Measurements from ENCODE around the gene FRYL.
"Not testable (repeated sequence)": the region's sequence is repeated elsewhere in the genome, so short reads cannot be mapped to it uniquely, and the experiment has no call there.

Gene FRYL

DNA sequence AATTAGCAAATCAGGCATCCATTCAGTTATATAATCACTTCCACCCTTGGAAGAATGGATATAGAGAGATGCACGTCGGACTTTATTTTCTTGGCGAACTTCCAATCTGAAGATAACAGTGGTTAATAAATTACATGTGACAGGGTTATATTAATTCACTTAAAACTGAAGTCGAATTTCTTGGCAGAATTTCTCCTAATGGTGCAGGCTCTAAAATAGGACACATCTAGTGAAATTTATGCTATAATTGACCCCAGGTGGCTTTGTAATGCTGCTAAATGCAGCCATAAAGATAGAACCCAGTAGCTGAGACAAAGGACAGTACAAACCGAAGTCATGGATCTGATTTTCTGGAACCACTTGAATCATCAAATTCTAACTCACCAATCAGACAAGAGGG, 317.7 kb downstream of the FRYL start:
- TF ChIP-seq, protein P1, sequence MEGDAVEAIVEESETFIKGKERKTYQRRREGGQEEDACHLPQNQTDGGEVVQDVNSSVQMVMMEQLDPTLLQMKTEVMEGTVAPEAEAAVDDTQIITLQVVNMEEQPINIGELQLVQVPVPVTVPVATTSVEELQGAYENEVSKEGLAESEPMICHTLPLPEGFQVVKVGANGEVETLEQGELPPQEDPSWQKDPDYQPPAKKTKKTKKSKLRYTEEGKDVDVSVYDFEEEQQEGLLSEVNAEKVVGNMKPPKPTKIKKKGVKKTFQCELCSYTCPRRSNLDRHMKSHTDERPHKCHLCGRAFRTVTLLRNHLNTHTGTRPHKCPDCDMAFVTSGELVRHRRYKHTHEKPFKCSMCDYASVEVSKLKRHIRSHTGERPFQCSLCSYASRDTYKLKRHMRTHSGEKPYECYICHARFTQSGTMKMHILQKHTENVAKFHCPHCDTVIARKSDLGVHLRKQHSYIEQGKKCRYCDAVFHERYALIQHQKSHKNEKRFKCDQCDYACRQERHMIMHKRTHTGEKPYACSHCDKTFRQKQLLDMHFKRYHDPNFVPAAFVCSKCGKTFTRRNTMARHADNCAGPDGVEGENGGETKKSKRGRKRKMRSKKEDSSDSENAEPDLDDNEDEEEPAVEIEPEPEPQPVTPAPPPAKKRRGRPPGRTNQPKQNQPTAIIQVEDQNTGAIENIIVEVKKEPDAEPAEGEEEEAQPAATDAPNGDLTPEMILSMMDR (conservative IDR thresholded peaks at IDR 0.05), result no peak
- H3K27ac ChIP-seq, result no peak overlapping the region

DNA sequence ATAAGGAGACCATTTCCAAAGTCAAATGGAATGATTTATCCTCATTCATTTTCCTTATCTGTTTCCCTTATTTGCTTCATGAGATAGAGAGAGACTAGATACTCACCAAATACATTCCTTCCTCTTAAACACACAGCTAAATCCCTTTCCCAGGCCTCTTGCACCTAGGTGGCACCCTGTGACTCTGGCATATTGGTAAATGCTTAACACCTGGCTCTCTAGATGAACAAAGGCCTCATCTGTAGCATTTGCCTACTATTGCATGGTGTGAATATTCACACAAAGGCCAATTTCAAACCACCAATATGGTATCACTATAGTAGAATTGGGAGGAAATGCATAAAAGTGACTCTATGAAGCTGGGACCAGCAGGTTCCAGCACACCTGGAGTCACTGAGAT, 319.1 kb downstream of the FRYL start:
- H3K27ac ChIP-seq, result no peak overlapping the region
- TF ChIP-seq, protein P1 (conservative IDR thresholded peaks at IDR 0.05), result no peak

DNA sequence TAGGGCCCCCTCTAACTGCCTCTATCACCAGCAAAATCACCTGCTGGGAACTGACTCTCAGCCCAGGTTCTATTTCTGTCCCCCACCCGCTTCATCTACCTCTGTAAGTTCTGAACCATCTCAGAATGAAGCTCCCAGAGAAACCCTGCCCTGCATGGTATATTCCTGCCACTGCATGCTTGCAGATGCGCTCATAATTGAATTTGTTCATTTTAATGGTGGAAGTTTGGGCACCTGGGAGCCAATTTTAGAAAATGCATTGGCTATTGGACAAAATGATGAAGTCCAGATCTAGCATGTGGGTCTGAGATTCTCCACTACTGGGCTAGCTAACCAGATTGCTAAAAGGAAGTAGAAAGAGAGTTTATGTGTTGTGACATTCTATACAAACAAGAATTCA, 325.5 kb downstream of the FRYL start:
- H3K27ac ChIP-seq, result no peak overlapping the region
- TF ChIP-seq, protein P1 (conservative IDR thresholded peaks at IDR 0.05), result no peak

DNA sequence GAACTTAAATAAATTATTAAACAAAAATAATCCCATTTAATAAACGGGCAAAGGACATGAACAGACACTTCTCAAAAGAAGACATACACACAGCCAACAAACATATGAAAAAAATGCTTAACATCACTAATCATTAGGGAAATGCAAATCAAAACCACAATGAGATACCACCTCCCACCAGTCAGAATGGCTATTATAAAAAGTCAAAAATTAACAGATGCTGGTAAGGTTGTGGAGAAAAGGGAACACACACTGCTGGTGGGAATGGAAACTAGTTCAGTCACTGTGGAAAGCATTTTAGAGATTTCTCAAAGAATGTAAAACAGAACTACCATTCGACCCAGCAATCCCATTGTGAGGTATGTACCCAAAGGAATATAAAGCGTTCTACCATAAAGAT, 328.4 kb downstream of the FRYL start:
- not testable (repeated sequence) for H3K27ac ChIP-seq

DNA sequence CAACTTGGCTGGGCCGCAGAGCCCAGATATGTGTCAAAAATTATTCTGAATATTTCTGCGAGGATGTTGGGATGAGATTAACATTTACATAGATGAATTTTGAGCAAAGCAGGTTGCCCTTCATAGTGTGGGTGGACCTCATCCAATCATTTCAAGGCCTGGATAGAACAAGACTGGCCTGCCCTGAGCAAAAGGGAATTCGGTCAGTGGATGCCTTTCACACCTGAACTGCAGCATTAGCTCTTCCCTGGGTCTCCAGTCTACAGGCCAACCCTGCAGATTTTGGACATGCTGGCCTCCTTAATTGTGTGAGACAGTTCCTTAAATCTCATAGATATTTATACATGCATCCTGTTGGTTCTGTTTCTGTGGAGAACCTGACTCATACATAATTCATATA, 329.3 kb downstream of the FRYL start:
- TF ChIP-seq, protein P1 (conservative IDR thresholded peaks at IDR 0.05), result no peak
- H3K27ac ChIP-seq, result no peak overlapping the region

DNA sequence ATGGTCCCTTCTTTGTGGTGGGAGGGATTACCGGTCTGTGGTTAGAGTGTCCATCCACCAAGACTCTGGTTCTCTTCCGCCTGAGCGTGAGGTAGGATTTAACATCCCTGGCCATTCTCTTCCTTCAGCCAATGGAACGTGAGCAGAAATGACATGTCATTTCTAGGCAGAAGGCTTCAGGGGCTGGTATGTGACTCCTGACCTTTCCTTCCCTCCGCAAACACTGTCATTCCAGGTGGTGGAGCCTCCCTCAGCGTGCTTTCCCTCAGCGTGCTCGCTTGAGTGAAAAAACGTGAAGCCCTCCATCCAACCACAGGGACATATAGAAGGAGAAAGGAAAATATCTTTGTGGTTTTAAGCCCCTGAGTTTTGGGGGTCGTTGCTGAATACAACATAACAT, 330.9 kb downstream of the FRYL start:
- TF ChIP-seq, protein P1 (conservative IDR thresholded peaks at IDR 0.05), result no peak
- H3K27ac ChIP-seq, result no peak overlapping the region

Measured in VCaP (cell line).